Activated CD4-positive, CD25-positive, alpha-beta regulatory T cell treated with anti-CD3 and anti-CD28 coated beads, Interleukin-2, amount 50 U/mL, for 16 hours (primary cell): ENCODE data around the gene RIOK3.
"Not testable (repeated sequence)": the region's sequence is repeated elsewhere in the genome, so short reads cannot be mapped to it uniquely, and the experiment has no call there.

Source experiments
- DNase-seq: peaks from one replicate; pipeline ENCODE4 v3.0.0-alpha.2; 2020; ENCODE audit warnings: low read depth, low spot score

RIOK3 gene

GRCh38 chr18:23452728-23453679 is at the start of gene RIOK3:
RIOK3 (plus strand) TSS chr18:23453287; CDS start chr18:23453440, 153 bp downstream.
- DNase-seq, result peak; percentile 84

DNA sequence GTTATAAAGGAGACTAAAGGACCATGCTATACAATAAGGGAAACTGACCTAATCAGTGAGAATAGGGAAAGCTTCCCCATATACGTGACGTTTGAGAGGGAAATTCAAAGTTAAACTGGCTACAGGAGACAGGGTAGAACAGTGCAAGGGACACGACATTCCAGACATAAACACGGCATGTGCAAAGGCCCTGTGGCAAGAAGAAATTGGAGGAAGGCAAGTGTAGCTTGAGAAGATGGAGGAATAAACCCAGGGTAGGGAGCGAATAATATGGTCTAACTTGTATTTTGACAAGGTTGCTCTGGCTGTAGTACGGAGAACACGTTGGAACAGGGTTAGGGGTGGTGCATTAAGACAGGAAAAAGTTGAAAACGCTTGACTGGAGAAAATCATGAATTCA is 49.8 kb upstream of the RIOK3 start:
- DNase-seq, result no peak

DNA sequence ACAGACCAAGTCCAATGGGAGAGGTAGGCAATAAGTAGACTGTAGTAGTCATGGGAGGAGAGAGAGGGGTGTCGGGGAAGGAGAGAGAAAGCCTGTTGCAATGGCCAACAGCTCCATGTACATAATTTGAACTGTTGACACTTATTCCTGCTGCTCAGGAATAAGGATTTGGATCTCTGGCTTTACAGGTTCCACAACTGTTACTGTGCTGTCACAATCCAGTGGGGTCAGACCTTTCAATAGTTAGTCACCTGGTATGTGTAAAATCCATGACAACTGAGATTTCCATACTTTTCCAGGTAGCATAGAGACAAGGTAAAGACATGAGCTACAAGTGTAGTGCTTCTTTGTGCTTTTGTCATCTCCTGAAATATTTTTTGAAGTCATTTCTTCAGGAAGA is 47.5 kb upstream of the RIOK3 start:
- no peak for DNase-seq

DNA sequence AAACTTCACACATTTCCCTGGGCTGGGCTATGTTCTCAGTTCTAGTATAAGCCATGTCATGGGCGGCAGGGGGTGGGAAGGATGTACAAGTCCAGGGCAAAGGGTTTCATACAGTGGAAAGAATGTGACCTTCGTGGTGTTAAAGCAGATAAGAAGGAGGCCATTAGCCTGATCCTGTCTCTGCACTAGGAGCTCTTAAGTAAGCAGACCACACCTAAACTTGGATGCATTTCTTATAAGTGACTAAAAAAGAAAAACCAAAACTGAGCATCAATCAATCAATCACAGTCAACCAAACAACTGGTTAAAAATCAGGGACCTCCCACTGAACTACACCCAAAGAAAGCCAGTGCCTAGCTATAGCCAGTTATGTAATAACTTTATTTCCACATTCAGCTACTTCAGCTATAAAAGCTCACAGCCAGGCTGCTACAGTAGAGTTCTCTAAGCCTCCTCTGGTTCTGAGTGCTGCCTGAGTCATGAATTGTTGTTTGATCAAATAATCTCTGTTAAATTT is 46.8 kb upstream of the RIOK3 start:
- no peak for DNase-seq

DNA sequence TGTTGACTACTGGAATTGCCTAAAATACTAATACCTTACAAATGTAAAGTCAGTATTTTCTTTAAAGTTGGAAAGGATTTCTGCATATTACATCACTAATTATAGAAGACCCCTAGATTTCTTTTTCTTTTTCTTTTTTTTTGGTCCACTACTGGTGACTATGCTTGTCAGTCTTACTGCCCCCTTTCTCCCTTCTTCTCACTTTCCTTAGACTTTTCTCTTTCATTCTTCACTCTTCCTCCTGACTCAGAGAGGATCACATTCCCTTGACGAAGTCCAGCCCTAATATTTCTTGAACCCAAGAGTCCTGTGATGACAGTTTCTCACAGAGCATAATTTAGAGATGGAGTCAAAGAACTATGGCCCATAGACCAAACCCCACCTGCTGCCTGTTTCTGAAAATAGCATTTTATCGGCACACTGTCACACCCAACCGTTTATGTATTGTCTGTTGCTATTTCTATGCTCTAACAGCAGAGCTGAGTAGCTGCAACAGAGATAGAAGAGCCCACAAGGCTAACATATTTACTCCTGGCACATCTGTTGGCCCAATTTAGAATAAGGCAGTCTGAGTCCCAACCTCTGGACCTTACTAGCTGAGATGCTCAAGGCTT is 40.6 kb upstream of the RIOK3 start:
- DNase-seq, result no peak

GRCh38 chr18:23415515-23415914 is 37.6 kb upstream of the RIOK3 start:
- no peak for DNase-seq

- DNase-seq, result no peak
Observed at GRCh38 chr18:23416298-23416697, 36.8 kb upstream of the RIOK3 start.

DNA sequence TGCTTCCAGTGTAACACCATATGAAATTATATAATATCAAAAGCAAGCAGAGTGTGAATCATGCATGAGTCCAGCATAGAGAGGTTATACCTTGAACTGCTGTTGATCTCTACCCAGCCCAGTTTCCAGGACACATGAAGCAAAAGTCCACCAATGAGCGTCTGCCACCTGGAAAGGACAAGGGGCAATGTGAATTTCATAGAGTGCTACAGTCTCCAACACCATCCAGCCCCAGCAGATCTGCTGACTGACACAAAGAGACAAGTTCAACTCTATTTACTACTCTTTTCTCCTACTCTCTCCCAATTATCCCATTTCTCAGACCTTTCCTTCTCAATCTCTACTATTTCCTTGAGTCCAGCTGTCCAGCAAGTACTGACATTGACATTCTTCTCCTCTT is 31.8 kb upstream of the RIOK3 start:
- DNase-seq, result no peak

- DNase-seq, result no peak
Observed at GRCh38 chr18:23422751-23423418, 30.2 kb upstream of the RIOK3 start.

GRCh38 chr18:23424616-23425015 is 28.5 kb upstream of the RIOK3 start:
- DNase-seq, result no peak

DNA sequence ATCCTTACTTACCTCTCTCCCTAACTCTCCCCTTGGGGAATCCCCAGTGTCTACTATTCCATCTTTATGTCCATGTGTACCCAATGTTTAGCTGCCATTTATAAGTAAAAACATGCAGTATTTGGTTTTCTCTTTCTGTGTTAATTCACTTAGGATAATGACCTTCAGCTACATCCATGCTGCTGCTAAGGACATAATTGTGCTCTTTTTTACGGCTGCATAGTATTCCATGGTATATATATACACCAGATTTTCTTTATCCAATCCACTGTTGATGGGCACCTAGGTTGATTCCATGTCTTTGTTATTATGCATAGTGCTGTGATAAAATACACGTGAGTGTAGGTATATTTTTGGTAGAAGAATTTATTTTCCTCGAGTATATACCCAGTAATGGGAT is 24.3 kb upstream of the RIOK3 start:
- DNase-seq, result no peak

DNA sequence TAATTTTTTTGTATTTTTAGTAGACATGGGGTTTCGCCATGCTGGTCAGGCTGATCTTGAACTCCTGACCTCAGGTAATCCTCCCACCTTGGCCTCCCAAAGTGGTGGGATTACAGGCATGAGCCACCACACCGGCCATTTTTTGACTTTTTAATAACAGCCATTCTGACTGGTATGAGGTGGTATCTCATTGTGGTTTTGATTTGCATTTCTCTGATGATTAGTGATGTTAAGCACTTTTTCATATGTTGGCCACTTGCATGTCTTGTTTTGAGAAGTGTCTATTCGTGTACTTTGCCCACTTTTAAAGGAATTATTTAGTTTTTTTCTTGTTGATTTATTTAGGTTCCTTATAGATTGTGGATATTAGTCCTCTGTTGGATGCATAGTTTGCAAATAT is 23.5 kb upstream of the RIOK3 start:
- not testable (repeated sequence) for DNase-seq

DNA sequence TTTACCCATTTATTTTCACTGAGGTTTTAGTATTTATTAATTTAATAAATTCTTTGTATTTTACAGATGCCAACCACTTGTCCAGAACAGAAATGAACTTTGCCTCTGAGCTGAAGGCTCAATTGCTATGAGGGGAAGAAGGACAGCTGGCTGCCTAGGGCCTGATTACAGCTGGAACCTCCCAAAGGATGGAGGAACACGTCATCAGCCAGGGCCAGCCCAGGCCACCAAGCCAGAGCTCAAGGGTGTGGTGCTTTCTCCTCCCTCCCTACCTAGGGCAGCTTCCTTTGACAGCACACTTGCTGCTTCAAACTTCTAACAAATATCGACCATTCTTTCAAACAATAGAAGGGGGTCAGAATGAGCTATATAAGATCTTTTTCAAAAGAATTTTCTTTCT is 19.7 kb upstream of the RIOK3 start:
- no peak for DNase-seq

GRCh38 chr18:23437357-23438045 is 15.6 kb upstream of the RIOK3 start:
- peak; percentile 51 for DNase-seq

DNA sequence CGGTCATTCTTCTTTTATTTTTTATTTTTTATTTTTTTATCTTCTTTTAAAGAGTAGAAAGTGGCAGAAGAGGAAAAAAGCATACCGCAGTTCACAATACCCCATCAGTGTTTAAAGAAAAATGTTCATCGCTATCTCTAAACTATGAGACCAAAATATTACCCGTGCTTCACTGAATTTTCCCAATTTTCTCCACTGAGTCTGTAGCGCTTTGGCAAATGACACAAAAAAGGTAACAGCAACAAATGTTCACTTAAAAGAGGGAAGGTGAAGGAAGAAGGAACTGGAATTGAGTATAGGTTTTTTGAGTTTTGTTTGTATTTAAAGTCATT is 15.1 kb upstream of the RIOK3 start:
- DNase-seq, result no peak

GRCh38 chr18:23438608-23439366 is 14.3 kb upstream of the RIOK3 start:
- no peak for DNase-seq

GRCh38 chr18:23440131-23440530 is 13.0 kb upstream of the RIOK3 start:
- no peak for DNase-seq

DNA sequence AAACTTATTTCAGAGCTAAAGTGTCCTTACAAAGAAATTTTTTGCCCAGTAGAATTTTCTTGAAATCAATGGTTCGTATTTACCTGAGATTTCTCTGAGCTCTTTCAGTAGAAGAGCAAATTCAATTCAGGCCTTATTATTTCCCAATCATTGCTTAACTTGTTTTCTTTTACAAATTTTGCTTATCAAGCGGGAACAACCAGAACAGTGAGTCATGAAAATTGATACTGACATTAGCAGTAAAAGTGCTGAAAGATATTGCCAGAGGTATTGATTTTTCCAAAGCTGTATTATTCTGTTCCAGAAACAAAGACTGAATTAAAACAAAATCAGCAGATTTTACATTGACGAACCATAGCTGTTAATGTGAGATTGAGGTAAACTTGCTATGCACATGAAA is 10.1 kb upstream of the RIOK3 start:
- no peak for DNase-seq

GRCh38 chr18:23448291-23448690 is 4.8 kb upstream of the RIOK3 start:
- DNase-seq, result no peak

DNA sequence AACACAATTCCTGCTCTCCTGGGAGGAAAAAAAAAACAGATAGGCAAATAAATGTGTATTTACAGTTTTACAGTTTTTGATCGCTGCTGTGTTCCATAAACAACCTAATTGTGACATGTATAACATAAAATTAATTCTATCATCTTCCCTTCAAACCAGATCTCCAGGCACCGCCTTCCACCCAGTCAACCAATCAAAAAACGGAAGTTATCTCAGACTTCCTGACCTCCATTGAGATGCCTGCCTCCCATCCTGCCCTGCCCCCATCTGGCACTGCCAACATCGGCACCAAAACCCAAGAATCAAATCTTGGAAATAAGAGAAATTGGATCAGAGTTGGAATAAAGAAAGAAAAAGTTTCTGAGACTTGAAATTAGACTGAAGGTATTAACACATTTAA is 3.1 kb upstream of the RIOK3 start:
- no peak for DNase-seq

DNA sequence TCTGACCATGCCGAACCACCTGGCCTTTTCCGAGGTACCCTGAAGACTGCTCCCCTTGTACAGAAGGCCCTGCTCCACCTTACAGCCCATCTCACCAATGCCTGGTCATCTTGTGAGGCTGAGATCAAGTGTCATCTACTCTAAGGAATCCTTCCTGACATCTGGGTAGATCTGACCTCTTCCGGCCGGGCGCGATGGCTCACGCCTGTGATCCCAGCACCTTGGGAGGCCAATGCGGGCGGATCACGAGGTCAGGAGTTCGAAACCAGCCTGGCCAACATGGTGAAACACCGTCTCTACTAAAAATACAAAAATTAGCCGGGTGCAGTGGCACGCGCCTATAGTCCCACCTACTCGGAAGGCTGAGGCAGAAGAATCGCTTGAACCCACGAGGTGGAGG is 2.1 kb upstream of the RIOK3 start:
- DNase-seq, result no peak
